MG63 (cell line): Measurements from ENCODE around the gene C1QTNF6. TPM values are rescaled to one million over a fixed set of nuclear protein-coding genes. Genes with fewer than 3 reads are reported as not detected.
"Not testable (repeated sequence)": the region's sequence is repeated elsewhere in the genome, so short reads cannot be mapped to it uniquely, and the experiment has no call there.

Experiments
- DNase-seq: peaks from one replicate; pipeline ENCODE4 v3.0.0-alpha.2; 2020
- H3K27me3 ChIP-seq: fragments of 250-450 bp; sonication (Bioruptor Pico); 2 replicates; pipeline ENCODE4 v1.5.1; 2020; ENCODE audit warnings: mild to moderate bottlenecking, moderate library complexity
- H3K36me3 ChIP-seq: fragments of 250-450 bp; sonication (Bioruptor Pico); 2 replicates; pipeline ENCODE4 v1.5.1; 2020; ENCODE audit warnings: mild to moderate bottlenecking, moderate library complexity
- H3K4me3 ChIP-seq: fragments of 250-450 bp; sonication (Bioruptor Pico); 2 replicates; pipeline ENCODE4 v1.5.1; 2020; ENCODE audit warnings: mild to moderate bottlenecking, moderate library complexity
- H3K9me3 ChIP-seq: fragments of 250-450 bp; sonication (Bioruptor Pico); 2 replicates; pipeline ENCODE4 v1.5.1; 2020; ENCODE audit warnings: mild to moderate bottlenecking, moderate library complexity
- total RNA-seq: library from RNA; depleted of rRNA; stranded (reverse); fragments of >200 nt; shearing (Covaris generic); gene quantifications from 2 replicates; pipeline ENCODE4 v1.2.3, GENCODE V29; 2014; ENCODE audit warnings: low replicate concordance

The C1QTNF6 gene
- total RNA-seq, 1 experiment from 2014 or later: 3.9 TPM

- no peaks in the 10 kb centered on the region for H3K27me3 ChIP-seq
- H3K9me3 ChIP-seq: no peaks in the 10 kb centered on the region
- H3K4me3 ChIP-seq: no peak overlapping the region
- no peaks in the 10 kb centered on the region for H3K36me3 ChIP-seq
- no peak for DNase-seq
Observed at GRCh38 chr22:37176464-37177061, 11.5 kb downstream of the C1QTNF6 start.

DNA sequence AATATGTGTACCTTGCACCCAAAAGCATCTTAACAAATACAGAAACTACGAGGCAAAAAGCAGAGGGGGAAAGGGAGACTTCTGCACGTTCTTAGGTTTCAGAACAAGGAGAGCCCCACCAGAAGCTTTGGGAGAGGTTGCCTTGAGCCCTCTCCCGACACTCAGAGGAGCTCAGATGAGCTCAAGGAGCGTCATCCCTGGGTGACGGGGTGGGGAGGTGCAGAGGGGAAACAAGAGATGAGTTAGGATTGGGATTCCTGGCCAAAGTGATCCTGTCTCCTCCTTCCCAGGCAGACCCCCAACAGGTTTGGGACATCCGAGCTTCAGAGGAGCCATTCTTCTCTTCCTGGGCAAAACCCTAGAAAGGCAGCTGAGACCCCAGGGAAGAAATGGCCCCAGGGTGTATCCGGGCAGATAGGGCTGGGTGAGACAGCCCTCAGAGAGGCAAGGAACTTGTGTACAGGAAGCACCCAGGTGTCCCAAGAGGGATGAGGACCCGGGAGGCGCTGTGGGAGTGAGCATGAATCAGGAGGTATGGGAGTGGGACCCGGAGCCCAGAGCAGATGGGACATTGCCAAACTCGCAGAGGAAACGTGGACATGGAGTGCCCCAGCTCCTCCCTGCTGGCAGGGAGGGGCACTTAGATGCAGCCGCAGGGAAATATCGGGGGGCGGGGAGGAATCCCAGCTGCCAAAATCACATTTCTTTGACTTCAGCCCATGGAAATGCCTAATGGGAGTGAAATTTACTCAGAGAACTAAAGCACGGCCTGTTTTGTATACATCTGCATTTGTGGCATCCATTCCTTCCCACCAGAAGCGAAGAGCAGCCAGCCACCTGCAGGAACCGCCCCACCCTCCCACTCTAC, 12.4 kb downstream of the C1QTNF6 start:
- Histone ChIP-seq H3K4me3 (no peak overlapping the region), H3K9me3 (no peaks in the 10 kb centered on the region), H3K36me3 (no peaks in the 10 kb centered on the region), H3K27me3 (no peaks in the 10 kb centered on the region)
- no peak for DNase-seq

DNA sequence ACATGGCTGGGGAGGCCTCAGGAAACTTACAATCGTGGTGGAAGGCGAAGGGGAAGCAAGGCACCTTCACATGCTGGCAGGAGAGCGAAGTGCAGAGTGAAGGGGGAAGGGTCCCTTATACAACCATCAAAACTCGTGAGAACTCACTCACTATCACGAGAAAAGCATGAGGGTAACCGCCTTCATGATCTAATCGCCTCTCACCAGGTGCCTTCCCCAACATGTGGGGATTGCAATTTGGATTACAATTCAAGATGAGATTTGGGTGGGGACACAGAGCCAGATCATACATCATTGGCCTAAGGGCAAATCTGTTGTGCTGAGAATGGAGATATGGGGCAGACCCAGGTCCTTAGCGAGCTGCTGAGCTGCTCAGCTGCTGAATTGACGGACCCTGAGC, 13.1 kb downstream of the C1QTNF6 start:
- Histone ChIP-seq H3K27me3 (no peaks in the 10 kb centered on the region), H3K36me3 (no peaks in the 10 kb centered on the region), H3K4me3 (no peak overlapping the region), H3K9me3 (no peaks in the 10 kb centered on the region)
- no peak for DNase-seq

DNA sequence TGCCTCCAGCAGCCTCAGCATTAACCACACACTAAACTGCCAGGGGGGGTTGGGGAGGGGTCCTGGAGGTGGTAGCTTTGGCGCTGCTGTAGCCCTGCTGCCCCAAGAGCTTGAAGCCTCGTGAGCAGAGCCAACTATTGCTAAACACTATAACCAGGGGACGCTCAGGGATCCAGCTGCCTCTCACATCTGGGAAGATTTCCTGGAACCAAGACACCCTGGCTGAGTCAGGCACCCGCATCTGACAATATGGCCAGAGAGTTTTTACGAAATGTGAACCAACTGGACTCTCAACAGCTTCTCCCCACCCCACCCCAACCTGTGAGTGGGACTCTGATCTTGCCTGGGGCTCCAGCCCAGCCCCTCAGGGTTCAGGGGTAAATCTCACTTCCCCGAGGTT, 14.3 kb downstream of the C1QTNF6 start:
- H3K27me3 ChIP-seq: no peaks in the 10 kb centered on the region
- no peaks in the 10 kb centered on the region for H3K36me3 ChIP-seq
- no peaks in the 10 kb centered on the region for H3K9me3 ChIP-seq
- DNase-seq: peak; percentile 31
- no peak overlapping the region for H3K4me3 ChIP-seq

GRCh38 chr22:37172266-37173245, 15.5 kb downstream of the C1QTNF6 start:
- H3K27me3 ChIP-seq: no peaks in the 10 kb centered on the region
- H3K36me3 ChIP-seq: no peaks in the 10 kb centered on the region
- DNase-seq: no peak
- no peak overlapping the region for H3K4me3 ChIP-seq
- no peaks in the 10 kb centered on the region for H3K9me3 ChIP-seq

DNA sequence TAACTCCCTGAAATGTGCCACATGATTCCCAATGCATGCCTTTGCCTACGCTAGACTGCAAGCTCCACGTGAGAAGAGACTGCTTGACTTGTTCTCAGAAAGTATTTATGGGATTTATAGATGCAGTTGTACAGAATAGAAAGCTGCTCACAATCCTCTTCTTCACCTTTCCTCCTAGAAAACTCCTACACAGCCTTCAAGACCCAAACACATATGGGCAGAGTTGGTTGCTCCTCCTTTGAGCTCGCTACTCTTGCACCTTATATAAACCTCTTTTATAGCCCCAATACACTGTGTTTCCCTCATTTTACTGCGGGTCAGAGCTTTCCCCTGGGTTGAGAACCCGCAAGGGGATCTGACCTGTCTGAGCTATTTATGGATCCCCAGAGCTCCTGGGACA, 16.4 kb downstream of the C1QTNF6 start:
- H3K27me3 ChIP-seq: no peaks in the 10 kb centered on the region
- H3K36me3 ChIP-seq: no peaks in the 10 kb centered on the region
- DNase-seq: no peak

GRCh38 chr22:37170689-37171405, 17.2 kb downstream of the C1QTNF6 start:
- H3K4me3 ChIP-seq, H3K9me3 ChIP-seq, DNase-seq, H3K27me3 ChIP-seq, H3K36me3 ChIP-seq: not testable (repeated sequence)

More for the DNA sequence above, 16.4 kb downstream of the C1QTNF6 start:
- no peak overlapping the region for H3K4me3 ChIP-seq
- H3K9me3 ChIP-seq: no peaks in the 10 kb centered on the region

DNA sequence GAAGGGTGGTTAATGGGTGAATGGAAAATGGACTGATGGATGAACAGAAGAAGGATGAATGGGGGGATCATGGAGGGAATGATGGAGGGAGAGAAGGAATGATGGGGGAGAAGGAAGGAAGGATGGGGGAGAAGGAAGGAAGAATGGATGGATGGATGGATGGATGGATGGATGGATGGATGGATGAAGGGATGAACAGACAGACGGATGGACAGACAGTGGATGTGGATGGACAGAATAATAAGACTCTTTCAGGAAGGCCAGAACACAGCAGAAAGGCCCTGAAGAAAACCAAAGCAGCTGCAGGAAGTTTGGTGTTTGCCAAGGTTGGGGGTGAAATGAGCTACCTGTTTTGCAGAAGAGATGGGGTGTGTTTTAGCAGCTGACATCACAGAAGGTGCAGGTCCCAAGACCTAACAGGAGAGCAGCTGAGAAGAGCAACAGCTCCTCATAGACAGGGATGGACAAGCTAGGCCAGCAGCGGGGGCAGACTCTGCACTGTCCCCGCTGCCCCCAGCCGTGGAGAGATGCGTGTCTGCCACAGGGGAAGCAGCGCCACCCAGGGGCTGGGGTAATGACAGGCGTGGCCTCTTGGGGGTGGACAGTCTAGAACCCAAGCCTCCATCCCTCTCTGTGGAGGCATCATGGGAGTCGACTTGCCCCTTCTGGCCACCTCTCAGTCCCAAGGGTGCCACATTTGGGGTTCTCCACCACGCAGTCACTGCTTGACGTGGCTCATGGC, 17.9 kb downstream of the C1QTNF6 start:
- Histone ChIP-seq H3K4me3 (no peak overlapping the region), H3K9me3 (no peaks in the 10 kb centered on the region), H3K27me3 (no peaks in the 10 kb centered on the region), H3K36me3 (no peaks in the 10 kb centered on the region)
- DNase-seq: no peak

DNA sequence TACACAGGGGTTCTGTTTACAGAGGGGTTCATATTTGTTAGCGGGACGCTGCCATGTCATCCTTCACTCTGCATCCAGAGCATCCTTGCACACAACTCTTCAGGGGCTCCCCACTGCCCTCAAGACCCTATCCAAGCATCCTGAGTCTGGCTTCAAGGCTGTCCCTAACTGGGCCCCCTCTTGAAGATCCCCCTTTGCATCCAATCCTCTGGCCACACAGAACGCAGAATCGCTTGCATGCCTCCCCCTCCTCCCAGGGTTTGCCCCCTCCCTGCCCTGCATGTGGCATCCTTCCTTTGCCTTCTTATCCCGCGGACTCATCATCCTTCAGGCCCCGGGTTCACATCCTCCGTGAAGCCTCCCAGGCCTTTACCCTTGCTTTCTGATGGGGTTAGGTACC, 18.6 kb downstream of the C1QTNF6 start:
- DNase-seq: no peak
- Histone ChIP-seq H3K27me3 (no peaks in the 10 kb centered on the region), H3K4me3 (no peak overlapping the region)

GRCh38 chr22:37167981-37168647, 19.9 kb downstream of the C1QTNF6 start:
- H3K9me3 ChIP-seq: no peaks in the 10 kb centered on the region
- H3K27me3 ChIP-seq: no peaks in the 10 kb centered on the region
- DNase-seq: no peak
- no peak overlapping the region for H3K4me3 ChIP-seq
- H3K36me3 ChIP-seq: no peaks in the 10 kb centered on the region

More for the DNA sequence above, 18.6 kb downstream of the C1QTNF6 start:
- no peaks in the 10 kb centered on the region for H3K36me3 ChIP-seq
- no peaks in the 10 kb centered on the region for H3K9me3 ChIP-seq

GRCh38 chr22:37167176-37167980, 20.7 kb downstream of the C1QTNF6 start:
- no peaks in the 10 kb centered on the region for H3K27me3 ChIP-seq
- no peak overlapping the region for H3K4me3 ChIP-seq
- H3K9me3 ChIP-seq: no peaks in the 10 kb centered on the region
- DNase-seq: no peak
- H3K36me3 ChIP-seq: no peaks in the 10 kb centered on the region

- H3K36me3 ChIP-seq: no peaks in the 10 kb centered on the region
- no peaks in the 10 kb centered on the region for H3K9me3 ChIP-seq
- no peak overlapping the region for H3K4me3 ChIP-seq
- DNase-seq: peak; percentile 48
- no peaks in the 10 kb centered on the region for H3K27me3 ChIP-seq
Observed at GRCh38 chr22:37166675-37167066, 21.4 kb downstream of the C1QTNF6 start.

DNA sequence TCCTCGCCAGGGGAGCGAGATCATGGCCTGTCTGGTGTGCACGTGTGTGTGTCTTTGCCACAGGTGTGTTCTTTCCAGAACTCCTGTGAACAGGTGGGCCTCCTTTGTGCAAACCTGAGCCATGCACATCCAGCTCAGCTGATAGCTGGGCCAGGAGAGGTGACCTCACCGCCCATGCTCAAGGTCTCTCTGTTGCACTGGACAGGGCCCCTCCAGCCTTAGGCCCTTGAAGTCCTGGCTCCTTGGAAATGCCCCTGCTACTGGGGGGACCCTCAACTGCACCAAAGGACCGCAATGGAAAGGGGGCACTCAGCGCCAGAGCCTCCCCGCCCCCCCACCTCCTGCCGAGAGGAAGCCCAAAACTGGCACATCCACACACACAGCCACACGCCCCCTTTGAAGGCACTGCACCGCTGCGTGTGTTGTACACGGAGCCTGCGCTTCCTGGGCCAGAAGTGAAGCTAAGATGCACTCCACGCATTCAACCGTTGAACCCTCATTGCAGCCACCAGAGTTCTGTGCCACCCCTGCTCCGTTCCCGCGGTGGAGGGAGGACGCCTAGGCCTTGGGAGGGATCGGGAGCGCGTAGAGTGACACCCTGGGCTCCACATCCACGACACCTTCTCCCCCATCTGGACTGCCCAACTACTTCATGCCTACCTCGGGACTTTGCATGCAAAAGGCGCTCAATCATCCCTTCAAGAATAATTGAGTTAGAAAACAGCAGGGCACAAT, 21.9 kb downstream of the C1QTNF6 start:
- DNase-seq: no peak
- H3K9me3 ChIP-seq: no peaks in the 10 kb centered on the region
- no peaks in the 10 kb centered on the region for H3K36me3 ChIP-seq
- H3K27me3 ChIP-seq: no peaks in the 10 kb centered on the region
- no peak overlapping the region for H3K4me3 ChIP-seq

DNA sequence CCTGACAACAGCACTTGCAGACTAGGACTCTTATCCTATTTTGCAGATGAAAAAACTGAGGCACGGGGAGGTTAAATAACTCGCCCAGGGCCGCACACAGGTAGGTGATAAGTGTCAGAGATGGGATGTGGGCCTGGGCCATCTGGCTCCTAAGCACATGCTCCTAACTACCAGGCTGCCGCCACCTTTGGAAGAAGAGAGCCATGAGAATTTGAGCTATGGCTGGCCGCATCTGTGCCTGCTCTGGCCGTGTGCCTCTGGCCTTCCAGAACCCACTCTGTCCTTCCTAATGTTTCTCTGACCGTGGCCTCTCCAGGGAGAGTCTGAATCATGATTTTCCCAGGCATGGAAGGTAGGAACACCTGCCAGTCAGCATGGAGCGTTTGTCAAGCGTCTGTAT, 23.0 kb downstream of the C1QTNF6 start:
- DNase-seq: no peak
- Histone ChIP-seq H3K27me3 (no peaks in the 10 kb centered on the region), H3K36me3 (no peaks in the 10 kb centered on the region), H3K9me3 (no peaks in the 10 kb centered on the region), H3K4me3 (no peak overlapping the region)
